Measurements from ENCODE around the gene CHD2. TPM values are rescaled to one million over a fixed set of nuclear protein-coding genes. Genes with fewer than 3 reads are reported as not detected.

Gene CHD2
- polyA plus RNA-seq, 6 donors from 2014 or later: 41.6 to 134 (median 85.2) TPM

- H3K4me1 Mint-ChIP-seq: peaks cover 0 to 5% (median 5%) of the 10 kb centered on the region in 3 donors
- ATAC-seq (ENCODE audit: low read depth in 2 of 2) (no peak), DNase-seq (no peak)
- H3K27ac Mint-ChIP-seq: no peak overlapping the region
- H3K36me3 Mint-ChIP-seq: no peaks in the 10 kb centered on the region
- H3K4me3 Mint-ChIP-seq: no peak overlapping the region
- H3K27me3 Mint-ChIP-seq: peaks cover 4 to 18% (median 11%) of the 10 kb centered on the region in 3 donors
- H3K9me3 Mint-ChIP-seq: no peaks in the 10 kb centered on the region
Measured at GRCh38 chr15:93066224-93066681, 166.1 kb downstream of the CHD2 start.

- ATAC-seq (ENCODE audit: low read depth in 2 of 2): no peak
- DNase-seq: no peak
- no peak overlapping the region for H3K4me3 Mint-ChIP-seq
- peaks cover 0 to 4% of the 10 kb centered on the region in 2 donors for H3K36me3 Mint-ChIP-seq
- peak overlapping the region in 1 of 6 donors; percentile 18 for H3K27ac Mint-ChIP-seq
- H3K27me3 Mint-ChIP-seq: peaks cover 12 to 26% (median 17%) of the 10 kb centered on the region in 3 donors
- H3K9me3 Mint-ChIP-seq: no peaks in the 10 kb centered on the region
- H3K4me1 Mint-ChIP-seq: peaks cover 3 to 9% (median 8%) of the 10 kb centered on the region in 3 donors
Measured at GRCh38 chr15:93066834-93067648, 166.9 kb downstream of the CHD2 start.

GRCh38 chr15:93067649-93068085, 167.5 kb downstream of the CHD2 start:
- peaks cover 6 to 14% (median 10%) of the 10 kb centered on the region in 3 donors for H3K4me1 Mint-ChIP-seq
- ATAC-seq (ENCODE audit: low read depth in 2 of 2) (no peak), DNase-seq (no peak)
- no peak overlapping the region for H3K27ac Mint-ChIP-seq
- no peaks in the 10 kb centered on the region for H3K9me3 Mint-ChIP-seq
- peaks cover 19 to 33% (median 21%) of the 10 kb centered on the region in 3 donors for H3K27me3 Mint-ChIP-seq
- H3K4me3 Mint-ChIP-seq: no peak overlapping the region
- peaks cover 0 to 7% of the 10 kb centered on the region in 2 donors for H3K36me3 Mint-ChIP-seq

- peaks cover 25 to 40% (median 25%) of the 10 kb centered on the region in 3 donors for H3K27me3 Mint-ChIP-seq
- no peak for ATAC-seq (ENCODE audit: low read depth in 2 of 2)
- DNase-seq: no peak
- peaks cover 10 to 21% (median 12%) of the 10 kb centered on the region in 3 donors for H3K4me1 Mint-ChIP-seq
- no peak overlapping the region for H3K4me3 Mint-ChIP-seq
- no peaks in the 10 kb centered on the region for H3K9me3 Mint-ChIP-seq
- peak overlapping the region in 1 of 6 donors; percentile 35 for H3K27ac Mint-ChIP-seq
- peaks cover 0 to 7% of the 10 kb centered on the region in 2 donors for H3K36me3 Mint-ChIP-seq
Measured at GRCh38 chr15:93068581-93069199, 168.6 kb downstream of the CHD2 start.

GRCh38 chr15:93070132-93070531, 170.0 kb downstream of the CHD2 start:
- peaks cover 26 to 55% (median 40%) of the 10 kb centered on the region in 3 donors for H3K27me3 Mint-ChIP-seq
- DNase-seq (no peak), ATAC-seq (ENCODE audit: low read depth in 2 of 2) (no peak)
- peaks cover 0 to 7% of the 10 kb centered on the region in 2 donors for H3K36me3 Mint-ChIP-seq
- no peak overlapping the region for H3K4me3 Mint-ChIP-seq
- H3K27ac Mint-ChIP-seq: no peak overlapping the region
- H3K9me3 Mint-ChIP-seq: peaks cover 0 to 2% (median 0%) of the 10 kb centered on the region in 7 donors
- peaks cover 14 to 27% (median 16%) of the 10 kb centered on the region in 3 donors for H3K4me1 Mint-ChIP-seq

- DNase-seq: no peak
- no peak overlapping the region for H3K27ac Mint-ChIP-seq
- ATAC-seq (ENCODE audit: low read depth in 2 of 2): no peak
- H3K36me3 Mint-ChIP-seq: peaks cover 0 to 7% of the 10 kb centered on the region in 2 donors
- H3K27me3 Mint-ChIP-seq: peaks cover 31 to 59% (median 45%) of the 10 kb centered on the region in 3 donors
- peak overlapping the region in 1 of 8 donors; percentile 33 for H3K4me3 Mint-ChIP-seq
- peaks cover 0 to 2% (median 0%) of the 10 kb centered on the region in 7 donors for H3K9me3 Mint-ChIP-seq
- H3K4me1 Mint-ChIP-seq: peaks cover 14 to 27% (median 16%) of the 10 kb centered on the region in 3 donors
Measured at GRCh38 chr15:93070551-93071296, 170.6 kb downstream of the CHD2 start.

GRCh38 chr15:93071469-93071936, 171.4 kb downstream of the CHD2 start:
- ATAC-seq (ENCODE audit: low read depth in 2 of 2): no peak
- Mint-ChIP-seq H3K27ac (no peak overlapping the region), H3K36me3 (peaks cover 0 to 7% of the 10 kb centered on the region in 2 donors), H3K27me3 (peaks cover 38 to 67% (median 53%) of the 10 kb centered on the region in 3 donors), H3K4me3 (peak overlapping the region in 4 of 8 donors; percentile 49 to 67 (median 60)), H3K4me1 (peaks cover 14 to 27% (median 16%) of the 10 kb centered on the region in 3 donors), H3K9me3 (peaks cover 0 to 2% (median 0%) of the 10 kb centered on the region in 7 donors)
- DNase-seq: no peak

- DNase-seq (no peak), ATAC-seq (ENCODE audit: low read depth in 2 of 2) (no peak)
- peak overlapping the region in 6 of 8 donors; percentile 25 to 67 (median 44) for H3K4me3 Mint-ChIP-seq
- H3K9me3 Mint-ChIP-seq: peaks cover 0 to 2% (median 0%) of the 10 kb centered on the region in 7 donors
- peaks cover 14 to 27% (median 16%) of the 10 kb centered on the region in 3 donors for H3K4me1 Mint-ChIP-seq
- H3K27ac Mint-ChIP-seq: no peak overlapping the region
- peaks cover 0 to 7% of the 10 kb centered on the region in 2 donors for H3K36me3 Mint-ChIP-seq
- peaks cover 39 to 72% (median 58%) of the 10 kb centered on the region in 3 donors for H3K27me3 Mint-ChIP-seq
Measured at GRCh38 chr15:93072011-93072410, 171.9 kb downstream of the CHD2 start.

GRCh38 chr15:93072411-93073394, 172.6 kb downstream of the CHD2 start:
- Mint-ChIP-seq H3K4me1 (peaks cover 14 to 27% (median 16%) of the 10 kb centered on the region in 3 donors), H3K27me3 (peaks cover 46 to 79% (median 64%) of the 10 kb centered on the region in 3 donors), H3K4me3 (peak overlapping the region in 6 of 8 donors; percentile 25 to 71 (median 42)), H3K27ac (no peak overlapping the region), H3K9me3 (peaks cover 0 to 2% (median 0%) of the 10 kb centered on the region in 7 donors), H3K36me3 (peaks cover 0 to 7% of the 10 kb centered on the region in 2 donors)
- no peak for DNase-seq
- no peak for ATAC-seq (ENCODE audit: low read depth in 2 of 2)

- Mint-ChIP-seq H3K9me3 (peaks cover 0 to 2% (median 0%) of the 10 kb centered on the region in 7 donors), H3K4me3 (peak overlapping the region; percentile 39 to 87 (median 76)), H3K36me3 (peaks cover 0 to 7% of the 10 kb centered on the region in 2 donors), H3K4me1 (peaks cover 14 to 27% (median 16%) of the 10 kb centered on the region in 3 donors), H3K27ac (peak overlapping the region in 2 of 6 donors; percentile 80 to 89), H3K27me3 (peaks cover 54 to 81% (median 72%) of the 10 kb centered on the region in 3 donors)
- no peak for ATAC-seq (ENCODE audit: low read depth in 2 of 2)
- no peak for DNase-seq
Measured at GRCh38 chr15:93073465-93073952, 173.4 kb downstream of the CHD2 start.

- peaks cover 0 to 2% (median 0%) of the 10 kb centered on the region in 7 donors for H3K9me3 Mint-ChIP-seq
- peaks cover 0 to 7% of the 10 kb centered on the region in 2 donors for H3K36me3 Mint-ChIP-seq
- peaks cover 62 to 88% (median 83%) of the 10 kb centered on the region in 3 donors for H3K27me3 Mint-ChIP-seq
- H3K4me1 Mint-ChIP-seq: peaks cover 14 to 27% (median 16%) of the 10 kb centered on the region in 3 donors
- H3K4me3 Mint-ChIP-seq: peak overlapping the region in 3 of 8 donors; percentile 31 to 66 (median 51)
- no peak for DNase-seq
- ATAC-seq (ENCODE audit: low read depth in 2 of 2): no peak
- no peak overlapping the region for H3K27ac Mint-ChIP-seq
Measured at GRCh38 chr15:93074599-93074998, 174.5 kb downstream of the CHD2 start.
